Measurements from ENCODE around the gene CYB5R2.

CYB5R2 gene

GRCh38 chr11:7628660-7629059, 44.6 kb downstream of the CYB5R2 start:
- no peak for TF ChIP-seq CTCF (IDR thresholded peaks at IDR 0.05; ENCODE audit: low read depth, low read length, missing control alignments)
- DNase-seq (ENCODE audit: low read depth), result no peak
- H3K4me3 ChIP-seq (ENCODE audit: low read depth, low read length), result no peak overlapping the region
- in situ Hi-C loops (cut with HindIII; ENCODE audit: low sequenced_read_pairs), result no loop called here

- TF ChIP-seq CTCF (IDR thresholded peaks at IDR 0.05; ENCODE audit: low read depth, low read length, missing control alignments), result no peak
- in situ Hi-C loops (cut with HindIII; ENCODE audit: low sequenced_read_pairs), result no loop called here
- no peak overlapping the region for H3K4me3 ChIP-seq (ENCODE audit: low read depth, low read length)
- no peak for DNase-seq (ENCODE audit: low read depth)
Measured at GRCh38 chr11:7622721-7623120, 50.6 kb downstream of the CYB5R2 start.

GRCh38 chr11:7621554-7621953, 51.7 kb downstream of the CYB5R2 start:
- TF ChIP-seq CTCF (IDR thresholded peaks at IDR 0.05; ENCODE audit: low read depth, low read length, missing control alignments), result no peak
- no peak for DNase-seq (ENCODE audit: low read depth)
- in situ Hi-C loops (cut with HindIII; ENCODE audit: low sequenced_read_pairs), result no loop called here
- no peak overlapping the region for H3K4me3 ChIP-seq (ENCODE audit: low read depth, low read length)

- no peak overlapping the region for H3K4me3 ChIP-seq (ENCODE audit: low read depth, low read length)
- DNase-seq (ENCODE audit: low read depth), result no peak
- TF ChIP-seq CTCF (IDR thresholded peaks at IDR 0.05; ENCODE audit: low read depth, low read length, missing control alignments), result no peak
- in situ Hi-C loops (cut with HindIII; ENCODE audit: low sequenced_read_pairs), result no loop called here
Measured at GRCh38 chr11:7621090-7621489, 52.2 kb downstream of the CYB5R2 start.

- DNase-seq (ENCODE audit: low read depth), result no peak
- in situ Hi-C loops (cut with HindIII; ENCODE audit: low sequenced_read_pairs), result no loop called here
- H3K4me3 ChIP-seq (ENCODE audit: low read depth, low read length), result no peak overlapping the region
- no peak for TF ChIP-seq CTCF (IDR thresholded peaks at IDR 0.05; ENCODE audit: low read depth, low read length, missing control alignments)
Measured at GRCh38 chr11:7619322-7619721, 54.0 kb downstream of the CYB5R2 start.

- no peak overlapping the region for H3K4me3 ChIP-seq (ENCODE audit: low read depth, low read length)
- no peak for TF ChIP-seq CTCF (IDR thresholded peaks at IDR 0.05; ENCODE audit: low read depth, low read length, missing control alignments)
- in situ Hi-C loops (cut with HindIII; ENCODE audit: low sequenced_read_pairs), result no loop called here
- no peak for DNase-seq (ENCODE audit: low read depth)
Measured at GRCh38 chr11:7617032-7617431, 56.3 kb downstream of the CYB5R2 start.

Measured in astrocyte of the cerebellum (primary cell).